KBM-7 (cell line): ENCODE data around the gene UBE2I.
"Not testable (repeated sequence)": the region's sequence is repeated elsewhere in the genome, so short reads cannot be mapped to it uniquely, and the experiment has no call there.

Experiments used
- DNase-seq: peaks from one replicate; pipeline ENCODE4 v3.0.0-alpha.2; 2015
- in situ Hi-C: fragments of 300-500 bp; cut with MboI; formaldehyde crosslinking; loops from 2 replicates; pipeline ENCODE4 v1.14.3; 2020; ENCODE audit warnings: low sequenced_read_pairs, low pct_unique_long_range_greater_than_20kb, mixed read lengths

Gene UBE2I

GRCh38 chr16:1324286-1324826 lies 14.9 kb downstream of the UBE2I start:
- in situ Hi-C loops, result no loop called here
- DNase-seq, result no peak

GRCh38 chr16:1325261-1325660 lies 15.8 kb downstream of the UBE2I start:
- in situ Hi-C loops, result no loop called here
- no peak for DNase-seq

GRCh38 chr16:1325673-1326371 lies 16.4 kb downstream of the UBE2I start:
- in situ Hi-C loops, result no loop called here

GRCh38 chr16:1326391-1326790 lies 17.0 kb downstream of the UBE2I start:
- no peak for DNase-seq
- in situ Hi-C loops, result no loop called here

More at GRCh38 chr16:1325673-1326371, 16.4 kb downstream of the UBE2I start:
- DNase-seq, result no peak

- in situ Hi-C loops, result no loop called here
- no peak for DNase-seq
Measured at GRCh38 chr16:1326946-1327618, 17.6 kb downstream of the UBE2I start.

GRCh38 chr16:1327619-1327947 lies 18.1 kb downstream of the UBE2I start:
- in situ Hi-C loops, result no loop called here

GRCh38 chr16:1328136-1328535 lies 18.7 kb downstream of the UBE2I start:
- in situ Hi-C loops, DNase-seq: not testable (repeated sequence)

More at GRCh38 chr16:1327619-1327947, 18.1 kb downstream of the UBE2I start:
- no peak for DNase-seq

- in situ Hi-C loops, DNase-seq: not testable (repeated sequence)
Measured at GRCh38 chr16:1328961-1329360, 19.5 kb downstream of the UBE2I start.

GRCh38 chr16:1330260-1330914 lies 21.0 kb downstream of the UBE2I start:
- in situ Hi-C loops, result no loop called here
- DNase-seq, result peak; percentile 65

- no peak for DNase-seq
- in situ Hi-C loops, result no loop called here
Measured at GRCh38 chr16:1330931-1331711, 21.7 kb downstream of the UBE2I start.

- peak; percentile 84 for DNase-seq
- in situ Hi-C loops, result no loop called here
Measured at GRCh38 chr16:1331712-1332617, 22.5 kb downstream of the UBE2I start.

- in situ Hi-C loops, result no loop called here
Measured at GRCh38 chr16:1332618-1333148, 23.2 kb downstream of the UBE2I start.

GRCh38 chr16:1333149-1333812 lies 23.8 kb downstream of the UBE2I start, which contains the start of gene BAIAP3:
Gene BAIAP3 (plus strand): TSS chr16:1333645. CDS start chr16:1338550, 4,905 bp downstream.
- no peak for DNase-seq
- in situ Hi-C loops, result no loop called here

More at GRCh38 chr16:1332618-1333148, 23.2 kb downstream of the UBE2I start:
- no peak for DNase-seq

- DNase-seq, result no peak
- in situ Hi-C loops, result no loop called here
Measured at GRCh38 chr16:1333854-1334700, 24.6 kb downstream of the UBE2I start.

- DNase-seq, result no peak
- in situ Hi-C loops, result no loop called here
Measured at GRCh38 chr16:1334739-1335138, 25.3 kb downstream of the UBE2I start.

- no peak for DNase-seq
- in situ Hi-C loops, result no loop called here
Measured at GRCh38 chr16:1335211-1335971, 26.0 kb downstream of the UBE2I start.
